ENCODE results near the gene GAGE10. TPM values are rescaled to one million over a fixed set of nuclear protein-coding genes. Genes with fewer than 3 reads are reported as not detected.

GAGE10 gene
- total RNA-seq, 1 donor from 2014 or later: not detected

GRCh38 chrX:49276207-49276606 is 27.2 kb upstream of the GAGE10 start:
- Mint-ChIP-seq H3K27ac (no peak overlapping the region), H3K9me3 (peaks cover 3% of the 10 kb centered on the region), H3K4me1 (peaks cover 9% of the 10 kb centered on the region), H3K36me3 (peaks cover under 1% of the 10 kb centered on the region), H3K27me3 (ENCODE audit: insufficient read depth, low read depth) (peaks cover 2% of the 10 kb centered on the region), H3K4me3 (no peak overlapping the region)
- Histone ChIP-seq H3K4me2 (no peak overlapping the region), H3K9me3 (ENCODE audit: low read depth) (no peaks in the 10 kb centered on the region), H3F3A (ENCODE audit: low read depth) (no peaks in the 10 kb centered on the region), H3K9ac (no peak overlapping the region), H3K4me1 (no peaks in the 10 kb centered on the region), H4K20me1 (ENCODE audit: low read depth) (peaks cover 35% of the 10 kb centered on the region), H3K27ac (no peak overlapping the region), H3K36me3 (no peaks in the 10 kb centered on the region), H3K4me3 (no peak overlapping the region), H2AFZ (replicated peaks) (no peak overlapping the region), H3K79me2 (ENCODE audit: low read depth) (peaks cover 38% of the 10 kb centered on the region), H3K27me3 (no peaks in the 10 kb centered on the region)
- no peak for TF ChIP-seq EZH2phosphoT487 (IDR thresholded peaks at IDR 0.05)
- TF ChIP-seq EZH2 (IDR thresholded peaks at IDR 0.05): no peak
- TF ChIP-seq, protein P1, sequence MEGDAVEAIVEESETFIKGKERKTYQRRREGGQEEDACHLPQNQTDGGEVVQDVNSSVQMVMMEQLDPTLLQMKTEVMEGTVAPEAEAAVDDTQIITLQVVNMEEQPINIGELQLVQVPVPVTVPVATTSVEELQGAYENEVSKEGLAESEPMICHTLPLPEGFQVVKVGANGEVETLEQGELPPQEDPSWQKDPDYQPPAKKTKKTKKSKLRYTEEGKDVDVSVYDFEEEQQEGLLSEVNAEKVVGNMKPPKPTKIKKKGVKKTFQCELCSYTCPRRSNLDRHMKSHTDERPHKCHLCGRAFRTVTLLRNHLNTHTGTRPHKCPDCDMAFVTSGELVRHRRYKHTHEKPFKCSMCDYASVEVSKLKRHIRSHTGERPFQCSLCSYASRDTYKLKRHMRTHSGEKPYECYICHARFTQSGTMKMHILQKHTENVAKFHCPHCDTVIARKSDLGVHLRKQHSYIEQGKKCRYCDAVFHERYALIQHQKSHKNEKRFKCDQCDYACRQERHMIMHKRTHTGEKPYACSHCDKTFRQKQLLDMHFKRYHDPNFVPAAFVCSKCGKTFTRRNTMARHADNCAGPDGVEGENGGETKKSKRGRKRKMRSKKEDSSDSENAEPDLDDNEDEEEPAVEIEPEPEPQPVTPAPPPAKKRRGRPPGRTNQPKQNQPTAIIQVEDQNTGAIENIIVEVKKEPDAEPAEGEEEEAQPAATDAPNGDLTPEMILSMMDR (IDR thresholded peaks at IDR 0.05): no peak
- DNase-seq (ENCODE audit: low spot score): no peak

DNA sequence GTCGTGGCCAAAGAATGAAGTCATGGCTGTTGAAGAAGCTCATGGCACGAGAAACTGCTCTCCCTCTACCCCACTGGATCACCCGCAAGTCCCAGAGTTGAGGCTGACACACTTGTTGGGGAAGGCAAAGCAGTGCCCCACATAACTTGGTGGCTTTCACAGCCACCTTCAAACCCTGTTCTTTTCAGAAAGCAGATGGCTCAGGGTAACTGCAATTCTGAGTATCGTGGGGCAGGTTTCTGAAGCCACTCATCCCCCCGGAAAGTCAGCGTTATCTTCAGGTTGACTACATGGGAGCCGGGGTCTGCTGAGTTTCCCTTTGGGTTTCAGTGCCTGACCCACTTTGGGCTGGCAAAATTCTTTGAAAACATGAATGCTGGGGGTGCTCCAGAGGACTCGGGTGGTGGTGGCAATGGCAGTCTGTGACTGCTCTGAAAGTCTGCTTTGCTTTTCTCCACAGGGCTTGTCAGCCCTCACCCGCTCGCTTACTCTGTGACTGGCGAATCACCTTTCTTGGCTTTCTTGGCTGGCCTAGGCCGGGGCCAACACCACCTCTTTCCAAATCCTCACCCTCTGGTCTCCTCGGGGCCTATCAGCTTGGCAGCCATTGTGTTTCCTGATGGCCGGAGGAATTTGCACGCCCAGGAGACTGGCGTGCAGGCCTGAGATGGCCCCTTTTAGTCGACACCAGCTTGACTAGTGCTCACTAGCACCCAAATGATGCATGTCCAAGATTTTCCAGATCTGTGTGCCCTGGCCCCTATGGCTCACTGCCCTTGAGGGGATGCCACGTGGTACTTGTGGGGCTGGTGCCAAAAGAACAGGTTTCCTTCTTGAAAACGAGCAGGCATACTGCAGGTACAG is 26.5 kb upstream of the GAGE10 start:
- Mint-ChIP-seq H3K4me3 (no peak overlapping the region), H3K9me3 (peaks cover 2% of the 10 kb centered on the region), H3K36me3 (no peaks in the 10 kb centered on the region), H3K27me3 (ENCODE audit: insufficient read depth, low read depth) (peaks cover 2% of the 10 kb centered on the region), H3K4me1 (peaks cover 6% of the 10 kb centered on the region), H3K27ac (no peak overlapping the region)
- no peaks in the 10 kb centered on the region for H3K36me3 ChIP-seq
- H3K4me3 ChIP-seq: no peak overlapping the region
- H3K79me2 ChIP-seq (ENCODE audit: low read depth): peaks cover 31% of the 10 kb centered on the region
- TF ChIP-seq EZH2phosphoT487 (IDR thresholded peaks at IDR 0.05) (no peak), EZH2 (IDR thresholded peaks at IDR 0.05) (no peak)
- TF ChIP-seq, protein P1 (IDR thresholded peaks at IDR 0.05): no peak
- no peaks in the 10 kb centered on the region for H3F3A ChIP-seq (ENCODE audit: low read depth)
- H3K4me1 ChIP-seq: no peaks in the 10 kb centered on the region
- no peak for DNase-seq (ENCODE audit: low spot score)
- no peak overlapping the region for H3K27ac ChIP-seq
- no peak overlapping the region for H2AFZ ChIP-seq (replicated peaks)
- H3K4me2 ChIP-seq: no peak overlapping the region
- no peaks in the 10 kb centered on the region for H3K9me3 ChIP-seq (ENCODE audit: low read depth)
- peaks cover 35% of the 10 kb centered on the region for H4K20me1 ChIP-seq (ENCODE audit: low read depth)
- H3K27me3 ChIP-seq: no peaks in the 10 kb centered on the region
- H3K9ac ChIP-seq: no peak overlapping the region

DNA sequence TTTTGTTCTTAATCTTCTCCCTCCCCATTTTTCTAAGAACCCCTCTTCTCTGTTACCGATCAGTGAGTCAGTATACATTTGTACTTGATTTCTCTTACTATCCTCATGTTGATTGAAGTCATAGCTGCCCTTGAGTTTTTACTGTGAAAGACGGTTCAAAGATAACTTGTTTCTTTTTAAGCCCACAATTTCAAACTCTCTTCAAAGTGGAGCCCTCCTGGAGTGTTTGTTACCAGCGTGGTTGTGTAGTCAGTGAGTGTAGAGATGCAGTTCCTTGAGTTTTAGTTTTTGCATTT is 26.0 kb upstream of the GAGE10 start:
- Histone ChIP-seq H3K36me3 (no peaks in the 10 kb centered on the region), H3K4me3 (no peak overlapping the region), H4K20me1 (ENCODE audit: low read depth) (peaks cover 33% of the 10 kb centered on the region), H3K9me3 (ENCODE audit: low read depth) (no peaks in the 10 kb centered on the region), H3K4me1 (no peaks in the 10 kb centered on the region), H3F3A (ENCODE audit: low read depth) (peaks cover 4% of the 10 kb centered on the region), H3K27ac (no peak overlapping the region), H2AFZ (replicated peaks) (no peak overlapping the region), H3K79me2 (ENCODE audit: low read depth) (peaks cover 25% of the 10 kb centered on the region), H3K27me3 (no peaks in the 10 kb centered on the region), H3K9ac (no peak overlapping the region), H3K4me2 (no peak overlapping the region)
- H3K27me3 Mint-ChIP-seq (ENCODE audit: insufficient read depth, low read depth): peaks cover 2% of the 10 kb centered on the region
- TF ChIP-seq EZH2phosphoT487 (IDR thresholded peaks at IDR 0.05) (no peak), EZH2 (IDR thresholded peaks at IDR 0.05) (no peak)
- TF ChIP-seq, protein P1 (IDR thresholded peaks at IDR 0.05): no peak
- H3K36me3 Mint-ChIP-seq: no peaks in the 10 kb centered on the region
- no peak overlapping the region for H3K4me3 Mint-ChIP-seq
- peaks cover 9% of the 10 kb centered on the region for H3K4me1 Mint-ChIP-seq
- DNase-seq (ENCODE audit: low spot score): no peak
- no peak overlapping the region for H3K27ac Mint-ChIP-seq
- H3K9me3 Mint-ChIP-seq: peaks cover 2% of the 10 kb centered on the region
